ENCODE results near the gene PCDHGB6. TPM values are rescaled to one million over a fixed set of nuclear protein-coding genes. Genes with fewer than 3 reads are reported as not detected.

The PCDHGB6 gene
- 0.48 and 0.64 TPM in 2 replicates for total RNA-seq

GRCh38 chr5:141407790-141408505 is at the start of gene PCDHGB6:
TSS of gene PCDHGB6 (plus strand) at chr5:141408021. CDS start at chr5:141408203, 182 bp downstream.

GRCh38 chr5:141359790-141360426 is 47.9 kb upstream of the PCDHGB6 start, which contains the start of gene PCDHGB2:
TSS of gene PCDHGB2 (plus strand) at chr5:141359994. CDS start at chr5:141360136, 142 bp downstream.

GRCh38 chr5:141363952-141364660 is 43.7 kb upstream of the PCDHGB6 start, which contains the start of gene PCDHGA5:
TSS of gene PCDHGA5 (plus strand) at chr5:141364162. CDS start at chr5:141364331, 169 bp downstream.

GRCh38 chr5:141369994-141370848 is 37.6 kb upstream of the PCDHGB6 start, which contains the start of gene PCDHGB3:
TSS of gene PCDHGB3 (plus strand) at chr5:141370242. CDS start at chr5:141370395, 153 bp downstream.

GRCh38 chr5:141373673-141374317 is 34.0 kb upstream of the PCDHGB6 start, which contains the start of gene PCDHGA6:
TSS of gene PCDHGA6 (plus strand) at chr5:141373891. CDS start at chr5:141374084, 193 bp downstream.

GRCh38 chr5:141382469-141383294 is 25.1 kb upstream of the PCDHGB6 start, which contains the start of gene PCDHGA7:
TSS of gene PCDHGA7 (plus strand) at chr5:141382742. CDS start at chr5:141382900, 158 bp downstream.

GRCh38 chr5:141387557-141388311 is 20.1 kb upstream of the PCDHGB6 start, which contains the start of gene PCDHGB4:
TSS of gene PCDHGB4 (plus strand) at chr5:141387698. CDS start at chr5:141387885, 187 bp downstream.

GRCh38 chr5:141392429-141393198 is 15.2 kb upstream of the PCDHGB6 start, which contains the start of gene PCDHGA8:
TSS of gene PCDHGA8 (plus strand) at chr5:141392633. CDS start at chr5:141392814, 181 bp downstream.

GRCh38 chr5:141397756-141398551 is 9.9 kb upstream of the PCDHGB6 start, which contains the start of gene PCDHGB5:
TSS of gene PCDHGB5 (plus strand) at chr5:141397947. CDS start at chr5:141398128, 181 bp downstream.

GRCh38 chr5:141402553-141403243 is 5.1 kb upstream of the PCDHGB6 start, which contains the start of gene PCDHGA9:
TSS of gene PCDHGA9 (plus strand) at chr5:141402778. CDS start at chr5:141402953, 175 bp downstream.

GRCh38 chr5:141412854-141413539 is 5.2 kb downstream of the PCDHGB6 start, which contains the start of gene PCDHGA10:
TSS of gene PCDHGA10 (plus strand) at chr5:141412987. CDS start at chr5:141413176, 189 bp downstream.

GRCh38 chr5:141417494-141418172 is 9.8 kb downstream of the PCDHGB6 start, which contains the start of gene PCDHGB7:
TSS of gene PCDHGB7 (plus strand) at chr5:141417677. CDS start at chr5:141417860, 183 bp downstream.

GRCh38 chr5:141420855-141421488 is 13.2 kb downstream of the PCDHGB6 start, which contains the start of gene PCDHGA11:
TSS of gene PCDHGA11 (plus strand) at chr5:141421051. CDS start at chr5:141421228, 177 bp downstream.

GRCh38 chr5:141430332-141431113 is 22.7 kb downstream of the PCDHGB6 start, which contains the start of gene PCDHGA12:
TSS of gene PCDHGA12 (plus strand) at chr5:141430507. CDS start at chr5:141430760, 253 bp downstream.

